NCI-H2196 (cell line): ENCODE data around the gene GPC6.

ENCODE experiments used
- DNase-seq: peaks from one replicate; lab custom pipeline; 2025; ENCODE audit not compliant: unreplicated experiment; lab: John Stamatoyannopoulos, UW

The GPC6 gene

GRCh38 chr13:94227255-94227879 lies 1000.8 kb downstream of the GPC6 start:
- no peak for DNase-seq

DNA sequence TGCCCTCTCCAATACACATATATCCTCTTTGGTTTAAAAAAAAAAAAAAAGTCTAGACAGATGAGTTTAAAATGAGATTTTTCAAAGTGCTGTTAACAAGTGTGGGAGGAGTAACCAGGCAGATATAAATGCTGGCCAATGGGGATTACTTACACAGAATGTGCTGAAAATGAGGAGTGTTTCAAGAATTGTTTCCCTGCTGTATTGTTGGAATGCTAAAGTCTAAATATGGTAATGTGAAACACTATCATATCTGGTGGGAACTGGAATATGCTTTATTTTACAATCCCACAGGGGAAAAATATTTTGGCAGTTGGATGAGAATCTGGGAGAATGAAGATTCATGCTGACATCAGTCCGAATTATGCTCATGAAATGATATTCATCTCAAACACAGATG lies 1002.2 kb downstream of the GPC6 start:
- no peak for DNase-seq

DNA sequence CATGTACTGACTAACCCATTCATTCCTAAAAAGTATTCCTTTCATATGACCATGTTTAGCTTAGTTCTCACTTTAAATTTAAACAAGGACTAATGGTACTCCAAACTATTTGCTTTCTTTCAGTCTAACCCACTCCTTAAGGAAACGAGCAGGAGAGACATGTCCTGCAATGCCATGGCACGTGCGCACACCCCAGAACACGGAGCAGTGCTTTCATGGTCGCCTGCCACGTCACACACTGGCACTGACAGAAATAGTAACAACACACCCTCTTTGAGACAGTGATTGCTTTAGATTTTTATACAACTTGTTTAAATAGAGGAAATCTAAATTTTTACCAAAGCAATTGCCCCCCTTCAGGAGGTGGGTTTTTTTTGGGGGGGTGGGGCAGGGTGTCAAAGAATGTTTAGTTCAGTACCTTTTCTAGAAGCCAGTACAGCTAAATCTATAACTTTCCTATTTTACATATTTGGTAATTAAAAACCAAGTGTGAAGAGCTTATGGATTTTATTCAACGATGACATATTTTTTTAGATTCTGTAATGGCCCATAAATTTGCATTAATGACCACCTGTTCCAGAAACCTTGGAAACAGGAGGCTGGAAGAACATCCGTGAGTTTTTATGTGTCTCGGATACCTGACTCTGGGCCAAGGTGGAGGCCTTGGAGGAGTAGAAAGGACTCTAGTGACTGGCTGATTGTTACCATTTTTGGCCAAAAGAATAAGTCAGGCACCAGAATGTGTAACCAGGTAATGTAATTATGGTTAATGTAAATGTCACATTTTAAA lies 1005.7 kb downstream of the GPC6 start:
- no peak for DNase-seq

DNA sequence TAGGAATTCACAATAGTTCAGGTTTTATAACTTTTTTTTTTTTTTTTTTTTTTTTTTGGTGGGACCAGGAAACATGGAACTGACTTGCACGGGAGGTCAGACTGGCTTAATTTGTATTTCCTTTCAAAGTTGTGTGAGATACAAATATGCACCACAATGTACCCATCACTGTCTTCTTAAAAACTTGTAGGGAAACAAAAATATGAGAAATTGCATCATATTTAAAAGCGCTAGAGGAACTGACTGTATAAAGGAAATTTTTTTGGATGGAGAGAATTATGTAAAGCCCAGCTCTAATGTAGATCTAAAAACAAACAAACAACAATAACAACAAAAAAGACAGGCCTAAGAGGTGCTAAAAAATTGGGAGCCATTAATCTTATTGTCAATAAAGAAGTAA lies 1006.3 kb downstream of the GPC6 start:
- no peak for DNase-seq

GRCh38 chr13:94233401-94233800 lies 1006.8 kb downstream of the GPC6 start:
- no peak for DNase-seq

- no peak for DNase-seq
Measured at GRCh38 chr13:94233837-94234236, 1007.2 kb downstream of the GPC6 start.

DNA sequence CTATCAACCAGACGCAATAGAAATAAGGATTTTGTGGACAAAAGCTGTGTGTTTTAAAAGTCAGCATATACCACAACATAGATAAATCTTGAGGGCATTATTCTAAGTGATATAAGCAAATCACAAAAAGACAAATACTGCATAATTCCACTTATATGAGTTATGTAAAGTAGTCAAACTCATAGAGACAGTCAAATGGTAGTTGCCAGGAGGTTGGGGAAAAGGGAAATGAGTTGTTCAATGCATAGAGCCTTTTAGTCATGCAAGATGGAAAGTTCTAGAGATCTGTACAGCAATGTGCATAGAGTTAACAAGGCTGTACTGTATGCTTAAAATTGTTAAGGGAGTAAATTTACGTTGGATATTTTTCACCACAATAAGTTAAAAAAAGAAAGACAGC lies 1008.1 kb downstream of the GPC6 start:
- DNase-seq: no peak

GRCh38 chr13:94236132-94236531 lies 1009.5 kb downstream of the GPC6 start:
- DNase-seq: no peak

DNA sequence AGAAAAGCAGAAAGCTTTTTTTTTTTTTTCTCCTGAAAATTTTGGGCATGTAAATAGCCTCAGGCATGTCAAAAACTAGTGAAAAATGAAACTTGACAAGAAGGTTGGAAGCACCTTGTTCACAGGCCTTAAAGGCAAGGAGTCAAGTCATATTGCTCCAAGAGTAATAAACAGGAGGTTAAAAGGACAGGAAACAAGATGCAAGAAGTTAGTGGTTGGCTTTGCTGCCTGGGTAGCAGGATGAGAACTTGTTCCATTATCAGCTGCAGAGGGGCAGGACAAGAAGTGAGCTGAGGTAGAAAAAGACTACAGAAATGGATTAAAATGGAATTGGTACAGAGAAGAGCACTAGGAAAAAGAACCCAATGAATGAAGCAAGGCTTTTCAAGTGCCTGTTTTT lies 1010.3 kb downstream of the GPC6 start:
- DNase-seq: no peak

- no peak for DNase-seq
Measured at GRCh38 chr13:94239135-94239534, 1012.5 kb downstream of the GPC6 start.

- no peak for DNase-seq
Measured at GRCh38 chr13:94242554-94242953, 1015.9 kb downstream of the GPC6 start.

DNA sequence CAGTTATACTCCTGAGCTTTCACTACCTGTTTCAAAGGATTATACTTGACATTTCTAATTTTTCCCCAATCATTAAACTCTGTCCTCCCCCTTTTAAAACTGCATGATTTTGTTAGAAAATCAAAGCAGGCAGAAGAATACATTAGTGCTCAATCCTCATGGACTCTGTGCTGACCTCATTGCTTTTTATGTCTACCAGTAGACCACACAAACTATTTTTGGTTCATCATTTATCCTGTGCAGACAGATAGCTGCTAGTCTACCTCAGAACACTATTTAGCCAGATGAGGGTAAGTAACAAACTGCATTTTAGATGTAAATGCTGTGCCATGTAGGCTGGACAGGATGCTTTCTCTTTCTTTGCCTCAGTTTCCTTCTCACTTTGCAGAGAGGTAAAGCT lies 1016.9 kb downstream of the GPC6 start:
- DNase-seq: no peak

GRCh38 chr13:94246495-94246894 lies 1019.9 kb downstream of the GPC6 start:
- DNase-seq: no peak

- DNase-seq: no peak
Measured at GRCh38 chr13:94247890-94248289, 1021.3 kb downstream of the GPC6 start.

GRCh38 chr13:94248454-94249228 lies 1022.0 kb downstream of the GPC6 start:
- DNase-seq: no peak

- no peak for DNase-seq
Measured at GRCh38 chr13:94249512-94249911, 1022.9 kb downstream of the GPC6 start.

GRCh38 chr13:94251831-94252608 lies 1025.4 kb downstream of the GPC6 start:
- DNase-seq: no peak

DNA sequence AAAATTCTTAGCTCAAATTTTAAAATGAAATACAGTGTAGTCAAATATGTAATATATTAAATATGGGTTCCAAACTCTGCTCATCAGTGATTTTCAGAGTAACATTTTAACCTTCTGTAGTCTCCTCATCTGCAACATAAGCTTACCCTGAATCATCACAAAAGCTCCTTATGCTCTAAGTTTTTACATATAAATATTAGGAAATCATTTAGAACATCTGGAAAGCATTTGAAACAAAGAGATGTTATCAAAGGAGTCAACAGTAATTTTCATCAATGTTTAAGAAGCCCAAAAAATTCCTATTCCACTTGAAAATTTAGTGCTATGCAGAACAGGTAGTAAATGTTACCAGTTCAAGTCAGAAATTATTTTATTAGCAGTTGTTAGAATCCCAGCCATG lies 1028.1 kb downstream of the GPC6 start:
- no peak for DNase-seq

DNA sequence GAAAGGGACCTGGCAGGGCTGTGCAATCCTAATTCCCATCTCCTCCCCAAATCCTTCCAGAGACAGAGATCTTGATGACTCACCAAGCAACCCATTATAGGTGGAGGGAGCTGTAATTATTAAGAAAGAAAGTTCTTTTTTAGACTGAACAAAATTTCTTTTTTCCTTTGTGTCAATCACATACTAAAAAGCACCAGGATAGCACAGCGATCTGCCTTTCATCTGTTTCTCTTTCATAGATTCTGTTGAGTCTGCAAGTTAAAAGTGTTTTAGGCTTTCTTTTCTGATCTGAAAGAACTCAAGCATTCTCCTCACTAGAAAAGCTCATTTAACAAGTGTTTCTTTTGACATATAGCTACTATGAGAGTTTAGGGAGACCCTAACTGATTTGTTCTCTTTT lies 1030.1 kb downstream of the GPC6 start:
- no peak for DNase-seq

DNA sequence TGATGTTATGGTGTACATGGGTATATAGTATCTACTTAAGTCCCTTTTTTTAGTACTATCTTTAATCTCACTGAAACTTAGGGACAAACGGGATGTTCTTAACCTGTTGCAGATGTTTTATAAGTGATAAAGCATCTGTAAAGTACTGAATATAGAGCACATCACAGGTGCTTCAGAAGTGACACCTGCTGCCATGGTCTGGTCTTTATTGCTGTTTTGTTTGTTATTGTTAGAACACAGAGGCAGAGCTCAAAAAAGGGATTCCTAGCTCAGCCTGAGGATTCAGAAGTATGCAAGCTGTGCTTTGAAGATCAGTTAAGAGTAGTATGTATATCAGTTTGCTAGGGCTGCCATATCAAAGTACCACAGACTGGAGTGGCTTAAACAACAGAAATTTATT lies 1033.4 kb downstream of the GPC6 start:
- DNase-seq: no peak

DNA sequence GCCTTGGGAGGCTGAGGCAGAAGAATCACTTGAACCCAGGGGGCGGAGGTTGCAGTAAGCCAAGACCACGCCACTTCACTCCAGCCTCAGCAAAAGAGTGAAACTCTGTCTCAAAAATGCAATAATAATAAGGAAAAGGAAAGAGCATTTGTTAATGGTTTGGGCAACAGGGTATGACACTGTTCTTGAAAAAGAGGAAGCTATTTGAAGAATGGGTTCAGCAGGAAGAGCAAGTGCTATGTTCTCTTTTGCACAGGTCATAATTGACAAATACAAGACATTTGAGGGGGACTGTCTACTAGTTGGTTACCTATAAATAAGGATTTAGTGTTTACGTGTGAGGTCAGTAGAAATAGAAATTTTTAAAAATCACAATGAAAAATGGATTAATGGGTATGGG lies 1034.6 kb downstream of the GPC6 start:
- DNase-seq: no peak
